Measurements from ENCODE around the gene DGKI.

The DGKI gene

GRCh38 chr7:137674551-137675409 lies 172.0 kb downstream of the DGKI start (continued):
- TF ChIP-seq, protein P1, sequence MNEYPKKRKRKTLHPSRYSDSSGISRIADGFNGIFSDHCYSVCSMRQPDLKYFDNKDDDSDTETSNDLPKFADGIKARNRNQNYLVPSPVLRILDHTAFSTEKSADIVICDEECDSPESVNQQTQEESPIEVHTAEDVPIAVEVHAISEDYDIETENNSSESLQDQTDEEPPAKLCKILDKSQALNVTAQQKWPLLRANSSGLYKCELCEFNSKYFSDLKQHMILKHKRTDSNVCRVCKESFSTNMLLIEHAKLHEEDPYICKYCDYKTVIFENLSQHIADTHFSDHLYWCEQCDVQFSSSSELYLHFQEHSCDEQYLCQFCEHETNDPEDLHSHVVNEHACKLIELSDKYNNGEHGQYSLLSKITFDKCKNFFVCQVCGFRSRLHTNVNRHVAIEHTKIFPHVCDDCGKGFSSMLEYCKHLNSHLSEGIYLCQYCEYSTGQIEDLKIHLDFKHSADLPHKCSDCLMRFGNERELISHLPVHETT (tag by site-specific recombination; IDR thresholded peaks at IDR 0.05) = no peak
- TF ChIP-seq ZNF501 (tag by site-specific recombination; IDR thresholded peaks at IDR 0.05) = no peak
- TF ChIP-seq, protein P2, sequence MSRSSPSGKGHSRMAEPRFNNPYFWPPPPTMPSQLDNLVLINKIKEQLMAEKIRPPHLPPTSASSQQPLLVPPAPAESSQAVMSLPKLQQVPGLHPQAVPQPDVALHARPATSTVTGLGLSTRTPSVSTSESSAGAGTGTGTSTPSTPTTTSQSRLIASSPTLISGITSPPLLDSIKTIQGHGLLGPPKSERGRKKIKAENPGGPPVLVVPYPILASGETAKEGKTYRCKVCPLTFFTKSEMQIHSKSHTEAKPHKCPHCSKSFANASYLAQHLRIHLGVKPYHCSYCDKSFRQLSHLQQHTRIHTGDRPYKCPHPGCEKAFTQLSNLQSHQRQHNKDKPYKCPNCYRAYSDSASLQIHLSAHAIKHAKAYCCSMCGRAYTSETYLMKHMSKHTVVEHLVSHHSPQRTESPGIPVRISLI (tag by site-specific recombination; IDR thresholded peaks at IDR 0.05) = no peak
- TF ChIP-seq ZNF398 (tag by site-specific recombination; IDR thresholded peaks at IDR 0.05) = no peak
- TF ChIP-seq ZNF121 (tag by site-specific recombination; IDR thresholded peaks at IDR 0.05) = no peak
- TF ChIP-seq, protein P3, sequence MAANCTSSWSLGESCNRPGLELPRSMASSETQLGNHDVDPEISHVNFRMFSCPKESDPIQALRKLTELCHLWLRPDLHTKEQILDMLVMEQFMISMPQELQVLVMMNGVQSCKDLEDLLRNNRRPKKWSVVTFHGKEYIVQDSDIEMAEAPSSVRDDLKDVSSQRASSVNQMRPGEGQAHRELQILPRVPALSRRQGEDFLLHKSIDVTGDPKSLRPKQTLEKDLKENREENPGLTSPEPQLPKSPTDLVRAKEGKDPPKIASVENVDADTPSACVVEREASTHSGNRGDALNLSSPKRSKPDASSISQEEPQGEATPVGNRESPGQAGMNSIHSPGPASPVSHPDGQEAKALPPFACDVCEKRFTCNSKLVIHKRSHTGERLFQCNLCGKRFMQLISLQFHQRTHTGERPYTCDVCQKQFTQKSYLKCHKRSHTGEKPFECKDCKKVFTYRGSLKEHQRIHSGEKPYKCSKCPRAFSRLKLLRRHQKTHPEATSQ (tag by site-specific recombination; IDR thresholded peaks at IDR 0.05) = no peak
- no peak for TF ChIP-seq ZEB2 (tag by site-specific recombination; IDR thresholded peaks at IDR 0.05)
- no peak for TF ChIP-seq KLF10 (tag by site-specific recombination; IDR thresholded peaks at IDR 0.05)
- TF ChIP-seq ZNF621 (tag by site-specific recombination; IDR thresholded peaks at IDR 0.05) = no peak
- no peak for TF ChIP-seq ZNF426 (tag by site-specific recombination; IDR thresholded peaks at IDR 0.05)
- TF ChIP-seq, protein P4, sequence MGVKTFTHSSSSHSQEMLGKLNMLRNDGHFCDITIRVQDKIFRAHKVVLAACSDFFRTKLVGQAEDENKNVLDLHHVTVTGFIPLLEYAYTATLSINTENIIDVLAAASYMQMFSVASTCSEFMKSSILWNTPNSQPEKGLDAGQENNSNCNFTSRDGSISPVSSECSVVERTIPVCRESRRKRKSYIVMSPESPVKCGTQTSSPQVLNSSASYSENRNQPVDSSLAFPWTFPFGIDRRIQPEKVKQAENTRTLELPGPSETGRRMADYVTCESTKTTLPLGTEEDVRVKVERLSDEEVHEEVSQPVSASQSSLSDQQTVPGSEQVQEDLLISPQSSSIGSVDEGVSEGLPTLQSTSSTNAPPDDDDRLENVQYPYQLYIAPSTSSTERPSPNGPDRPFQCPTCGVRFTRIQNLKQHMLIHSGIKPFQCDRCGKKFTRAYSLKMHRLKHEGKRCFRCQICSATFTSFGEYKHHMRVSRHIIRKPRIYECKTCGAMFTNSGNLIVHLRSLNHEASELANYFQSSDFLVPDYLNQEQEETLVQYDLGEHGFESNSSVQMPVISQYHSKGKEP (tag by site-specific recombination; IDR thresholded peaks at IDR 0.05) = no peak
- no peak for TF ChIP-seq ZFP69B (tag by site-specific recombination; IDR thresholded peaks at IDR 0.05)
- TF ChIP-seq PRDM10 (tag by site-specific recombination; IDR thresholded peaks at IDR 0.05) = no peak
- no peak for TF ChIP-seq ZNF560 (tag by site-specific recombination; IDR thresholded peaks at IDR 0.05; ENCODE audit: borderline replicate concordance)
- TF ChIP-seq, protein P5, sequence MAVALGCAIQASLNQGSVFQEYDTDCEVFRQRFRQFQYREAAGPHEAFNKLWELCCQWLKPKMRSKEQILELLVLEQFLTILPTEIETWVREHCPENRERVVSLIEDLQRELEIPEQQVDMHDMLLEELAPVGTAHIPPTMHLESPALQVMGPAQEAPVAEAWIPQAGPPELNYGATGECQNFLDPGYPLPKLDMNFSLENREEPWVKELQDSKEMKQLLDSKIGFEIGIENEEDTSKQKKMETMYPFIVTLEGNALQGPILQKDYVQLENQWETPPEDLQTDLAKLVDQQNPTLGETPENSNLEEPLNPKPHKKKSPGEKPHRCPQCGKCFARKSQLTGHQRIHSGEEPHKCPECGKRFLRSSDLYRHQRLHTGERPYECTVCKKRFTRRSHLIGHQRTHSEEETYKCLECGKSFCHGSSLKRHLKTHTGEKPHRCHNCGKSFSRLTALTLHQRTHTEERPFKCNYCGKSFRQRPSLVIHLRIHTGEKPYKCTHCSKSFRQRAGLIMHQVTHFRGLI (tag by site-specific recombination; IDR thresholded peaks at IDR 0.05) = no peak
